ENCODE measurements around the gene WDR91. TPM values are rescaled to one million over a fixed set of nuclear protein-coding genes. Genes with fewer than 3 reads are reported as not detected.
"Not testable (repeated sequence)": the region's sequence is repeated elsewhere in the genome, so short reads cannot be mapped to it uniquely, and the experiment has no call there.

Gene WDR91
- total and polyA plus RNA-seq, 8 donors, result 22.9 to 67.6 (median 49.5) TPM

DNA sequence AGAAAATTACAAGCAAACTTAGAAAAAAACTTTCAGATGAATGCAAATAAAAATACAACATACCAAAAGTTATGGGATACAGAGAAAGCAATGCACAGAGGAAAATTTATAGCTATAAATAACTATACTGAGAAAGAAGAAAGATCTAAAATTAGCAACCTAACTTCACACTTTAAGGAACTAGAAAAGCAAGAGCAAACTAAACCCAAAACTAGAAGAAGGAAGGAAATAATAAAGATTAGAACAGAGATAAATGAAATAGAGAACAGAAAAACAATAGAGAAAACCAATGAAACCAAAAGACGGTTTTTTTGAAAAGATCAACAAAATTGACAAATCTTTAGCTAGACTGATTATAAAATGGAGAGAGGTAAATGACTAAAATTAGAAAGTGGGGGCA lies 12.7 kb upstream of the WDR91 start:
- TF ChIP-seq, protein P1, sequence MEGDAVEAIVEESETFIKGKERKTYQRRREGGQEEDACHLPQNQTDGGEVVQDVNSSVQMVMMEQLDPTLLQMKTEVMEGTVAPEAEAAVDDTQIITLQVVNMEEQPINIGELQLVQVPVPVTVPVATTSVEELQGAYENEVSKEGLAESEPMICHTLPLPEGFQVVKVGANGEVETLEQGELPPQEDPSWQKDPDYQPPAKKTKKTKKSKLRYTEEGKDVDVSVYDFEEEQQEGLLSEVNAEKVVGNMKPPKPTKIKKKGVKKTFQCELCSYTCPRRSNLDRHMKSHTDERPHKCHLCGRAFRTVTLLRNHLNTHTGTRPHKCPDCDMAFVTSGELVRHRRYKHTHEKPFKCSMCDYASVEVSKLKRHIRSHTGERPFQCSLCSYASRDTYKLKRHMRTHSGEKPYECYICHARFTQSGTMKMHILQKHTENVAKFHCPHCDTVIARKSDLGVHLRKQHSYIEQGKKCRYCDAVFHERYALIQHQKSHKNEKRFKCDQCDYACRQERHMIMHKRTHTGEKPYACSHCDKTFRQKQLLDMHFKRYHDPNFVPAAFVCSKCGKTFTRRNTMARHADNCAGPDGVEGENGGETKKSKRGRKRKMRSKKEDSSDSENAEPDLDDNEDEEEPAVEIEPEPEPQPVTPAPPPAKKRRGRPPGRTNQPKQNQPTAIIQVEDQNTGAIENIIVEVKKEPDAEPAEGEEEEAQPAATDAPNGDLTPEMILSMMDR (IDR thresholded peaks at IDR 0.05), result no peak
- ATAC-seq (no peak), DNase-seq (no peak)
- intact Hi-C loops (cut with DNase I), result no loop called here
- Histone ChIP-seq H3K4me3 (no peak overlapping the region), H3K9me3 (no peaks in the 10 kb centered on the region), H3K4me1 (no peaks in the 10 kb centered on the region), H3K27ac (no peak overlapping the region), H3K27me3 (no peaks in the 10 kb centered on the region), H3K36me3 (no peaks in the 10 kb centered on the region)

DNA sequence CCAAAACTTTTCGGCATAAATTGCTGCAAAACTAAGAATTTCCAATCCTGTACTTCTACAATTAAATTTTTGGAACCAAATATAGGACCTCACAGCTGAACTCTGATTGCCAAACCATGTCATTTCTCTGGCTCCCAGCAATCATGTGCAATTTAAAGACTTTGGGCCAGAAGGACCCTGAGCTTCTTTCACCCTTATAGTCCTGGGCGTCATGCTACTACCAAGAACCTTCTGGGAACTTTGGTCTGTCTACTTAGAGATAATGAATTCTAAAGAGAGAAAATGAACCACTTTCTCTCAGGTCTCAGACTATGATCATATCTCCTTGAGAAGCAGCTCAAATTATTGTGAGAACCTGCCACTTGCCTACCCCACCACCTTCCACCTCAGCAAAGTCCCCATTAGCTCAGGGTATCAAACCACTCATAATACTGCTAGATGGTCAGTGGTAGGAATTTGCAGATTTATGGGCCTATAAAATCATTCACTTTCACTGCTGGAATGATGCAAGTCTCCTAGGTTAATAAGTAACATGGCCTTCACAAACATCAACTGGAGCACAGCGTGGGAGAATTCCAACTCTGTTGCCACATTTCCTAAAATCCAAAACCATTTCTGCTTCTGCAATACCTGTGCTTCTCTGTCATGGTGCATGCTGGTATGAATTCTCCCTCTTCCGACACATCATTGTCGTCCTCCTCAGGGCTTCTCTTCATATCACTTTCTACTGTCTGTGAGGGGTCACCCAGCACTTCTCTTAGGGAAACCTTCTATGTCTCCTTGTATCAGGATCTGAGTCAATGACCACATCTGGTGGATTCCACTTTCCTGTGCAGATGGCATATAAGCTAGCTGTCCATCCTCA lies 6.6 kb upstream of the WDR91 start:
- no peaks in the 10 kb centered on the region for H3K36me3 ChIP-seq
- TF ChIP-seq, protein P1 (IDR thresholded peaks at IDR 0.05), result no peak
- ATAC-seq (peak; percentile 47), DNase-seq (no peak)
- no peak overlapping the region for H3K27ac ChIP-seq
- H3K4me1 ChIP-seq, result no peaks in the 10 kb centered on the region
- no peaks in the 10 kb centered on the region for H3K9me3 ChIP-seq
- intact Hi-C loops (cut with DNase I), result no loop called here
- no peak overlapping the region for H3K4me3 ChIP-seq
- H3K27me3 ChIP-seq, result no peaks in the 10 kb centered on the region

DNA sequence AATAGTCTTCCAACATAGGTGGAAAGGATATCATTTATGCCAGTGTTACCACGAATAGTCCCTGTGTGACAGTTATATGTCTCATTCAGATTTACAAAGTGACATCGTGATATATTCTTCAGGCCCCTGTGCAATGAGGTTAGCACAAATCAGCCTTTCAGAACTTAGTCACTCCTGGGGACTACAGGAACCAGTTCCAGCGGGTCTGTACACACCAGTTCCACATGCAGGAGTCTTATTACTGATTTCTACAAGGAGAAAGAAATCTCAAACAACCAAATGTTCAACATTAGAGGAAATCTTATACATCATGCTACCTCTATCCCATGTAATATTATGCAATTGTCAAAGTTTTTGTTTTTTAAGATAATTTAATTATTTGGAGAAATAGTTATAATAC lies 4.4 kb upstream of the WDR91 start:
- H3K9me3 ChIP-seq, result no peaks in the 10 kb centered on the region
- no peak overlapping the region for H3K4me3 ChIP-seq
- H3K27me3 ChIP-seq, result no peaks in the 10 kb centered on the region
- ATAC-seq (no peak), DNase-seq (no peak)
- H3K27ac ChIP-seq, result no peak overlapping the region
- H3K36me3 ChIP-seq, result no peaks in the 10 kb centered on the region
- peaks cover 0 to 7% of the 10 kb centered on the region in 2 donors for H3K4me1 ChIP-seq
- TF ChIP-seq, protein P1 (IDR thresholded peaks at IDR 0.05), result no peak
- intact Hi-C loops (cut with DNase I), result no loop called here

DNA sequence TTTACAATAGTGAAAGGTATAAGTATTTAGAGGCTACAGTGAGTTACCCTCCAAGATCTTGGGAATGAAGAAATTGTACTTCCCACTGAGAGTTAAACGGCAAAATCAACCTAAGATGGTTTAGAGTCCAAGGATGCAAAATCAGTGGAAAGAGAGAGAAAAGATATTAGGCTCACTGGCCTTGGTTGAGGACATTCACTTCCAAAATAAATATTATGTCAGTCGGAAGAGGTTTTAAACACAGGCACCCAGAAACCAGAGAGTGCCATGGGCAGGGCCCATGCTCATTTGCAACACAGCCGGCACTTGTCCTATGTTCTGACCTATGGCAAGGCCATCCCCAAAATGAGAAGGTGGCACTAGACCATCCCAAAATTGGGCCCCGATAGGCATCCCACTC lies 3.9 kb upstream of the WDR91 start:
- intact Hi-C loops (cut with DNase I), result no loop called here
- Histone ChIP-seq H3K27me3 (no peaks in the 10 kb centered on the region), H3K9me3 (no peaks in the 10 kb centered on the region), H3K4me1 (peaks cover under 1 to 12% of the 10 kb centered on the region in 2 donors), H3K27ac (no peak overlapping the region), H3K36me3 (no peaks in the 10 kb centered on the region), H3K4me3 (no peak overlapping the region)
- no peak for ATAC-seq
- no peak for DNase-seq
- TF ChIP-seq, protein P1 (IDR thresholded peaks at IDR 0.05), result no peak

DNA sequence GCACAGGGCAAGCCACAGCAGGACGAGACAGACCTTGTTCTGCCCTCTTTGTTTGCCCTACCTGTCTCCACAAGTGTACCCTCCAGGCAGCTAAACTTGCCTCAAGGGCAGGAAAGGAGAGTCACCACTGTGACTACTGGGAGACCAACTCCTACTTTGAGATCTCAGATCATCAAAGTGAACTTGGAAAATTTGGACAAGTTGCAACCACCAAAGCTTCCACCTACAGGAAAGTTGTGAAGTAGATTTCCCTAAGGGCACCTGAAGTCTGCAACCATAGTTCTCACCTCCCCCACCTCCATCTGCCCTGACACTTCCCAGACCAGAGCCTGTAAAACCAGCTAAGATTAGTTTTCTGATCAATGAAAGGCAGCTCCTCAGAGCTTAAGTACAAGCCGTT lies 2.5 kb upstream of the WDR91 start:
- ATAC-seq (no peak), DNase-seq (no peak)
- Histone ChIP-seq H3K27ac (no peak overlapping the region), H3K27me3 (no peaks in the 10 kb centered on the region), H3K36me3 (no peaks in the 10 kb centered on the region), H3K4me1 (peaks cover 8 to 25% of the 10 kb centered on the region in 2 donors), H3K4me3 (no peak overlapping the region), H3K9me3 (no peaks in the 10 kb centered on the region)
- intact Hi-C loops (cut with DNase I), result no loop called here
- TF ChIP-seq, protein P1 (IDR thresholded peaks at IDR 0.05), result no peak

DNA sequence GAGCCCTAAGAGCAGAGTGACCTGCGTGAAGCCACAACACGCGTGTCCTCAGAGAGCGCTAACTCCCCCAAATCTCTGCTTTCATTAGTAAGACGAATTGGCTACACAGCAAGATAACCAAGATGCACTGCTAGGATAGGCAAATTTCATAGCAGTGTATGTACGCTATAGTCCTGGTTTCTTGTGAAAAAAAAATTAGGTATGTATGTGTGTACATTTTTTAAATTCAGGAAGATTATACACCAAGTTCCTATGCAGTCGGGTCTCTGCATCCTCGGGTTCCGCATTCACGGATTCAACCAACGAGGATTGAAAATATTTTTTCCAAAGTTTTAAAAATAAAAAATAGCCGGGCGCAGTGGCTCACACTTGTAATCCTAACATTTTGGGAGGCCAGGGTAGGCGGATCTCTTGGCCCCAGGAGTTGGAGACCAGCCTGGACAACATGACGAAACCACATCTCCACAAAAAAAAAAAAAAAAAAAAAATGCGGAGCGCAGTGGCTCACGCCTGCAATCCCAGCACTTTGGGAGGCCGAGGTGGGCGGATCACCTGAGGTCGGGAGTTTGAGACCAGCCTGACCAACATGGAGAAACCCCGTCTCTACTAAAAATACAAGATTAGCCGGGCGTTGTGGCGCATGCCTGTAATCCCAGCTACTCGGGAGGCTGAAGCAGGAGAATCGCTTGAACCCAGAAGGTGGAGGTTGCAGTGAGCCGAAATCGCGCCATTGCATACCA lies 790 bp upstream of the WDR91 start:
- ATAC-seq; intact Hi-C loops (cut with DNase I): not testable (repeated sequence)

More for the DNA sequence above, 790 bp upstream of the WDR91 start:
- not testable (repeated sequence) for H3K27me3 ChIP-seq, H3K36me3 ChIP-seq, H3K9me3 ChIP-seq
- peak overlapping the region; percentile 47 to 87 for H3K4me3 ChIP-seq
- H3K4me1 ChIP-seq, result peaks cover 23 to 43% of the 10 kb centered on the region in 2 donors
- H3K27ac ChIP-seq, result peak overlapping the region; percentile 88
- peak in 2 of 4 donors; percentile 40 to 72 for DNase-seq
